ENCODE measurements around the gene ERGIC1. TPM values are rescaled to one million over a fixed set of nuclear protein-coding genes. Genes with fewer than 3 reads are reported as not detected.

The ERGIC1 gene
- total and polyA plus RNA-seq, 2 of the 8 experiments (the other 6 are each of a cell fraction or from before 2014, with no cell fraction given): 95.3 to 106 TPM

GRCh38 chr5:172878933-172879752 is 45.1 kb downstream of the ERGIC1 start (continued):
- no peak for TF ChIP-seq POLR2AphosphoS5 (IDR thresholded peaks at IDR 0.05; ENCODE audit: low read depth, low read length)
